Mesodermal cell (in vitro differentiated cells): ENCODE results near the gene CHEK2.
A peak's percentile ranks its signal among the peaks of the same experiment; 100 is the strongest.
"Not testable (repeated sequence)": the region's sequence is repeated elsewhere in the genome, so short reads cannot be mapped to it uniquely, and the experiment has no call there.

Source experiments
- H3K27ac ChIP-seq: 2 replicates; pipeline ENCODE4 v1.7.0; 2013; ENCODE audit warnings: mild to moderate bottlenecking, low read depth, low read length, moderate library complexity; ENCODE audit not compliant: severe bottlenecking
- H3K36me3 ChIP-seq: 2 replicates; pipeline ENCODE4 v1.7.1; 2013; ENCODE audit warnings: mild to moderate bottlenecking, low read length, moderate library complexity; ENCODE audit not compliant: control insufficient read depth, insufficient read depth
- H3K4me1 ChIP-seq: one replicate; pipeline ENCODE4 v1.7.1; 2013; ENCODE audit warnings: mild to moderate bottlenecking, low read length; ENCODE audit not compliant: insufficient read depth, control insufficient read depth, poor library complexity, severe bottlenecking
- H3K4me3 ChIP-seq: 2 replicates; pipeline ENCODE4 v1.7.0; 2013; ENCODE audit warnings: low read length, control low read depth, mild to moderate bottlenecking; ENCODE audit not compliant: insufficient read depth, poor library complexity, severe bottlenecking; ENCODE audit errors: extremely low read depth
- H3K9me3 ChIP-seq: 2 replicates; pipeline ENCODE4 v1.7.1; 2013; ENCODE audit warnings: mild to moderate bottlenecking, low read length, moderate library complexity; ENCODE audit not compliant: control insufficient read depth
- WGBS, 2 experiments: methylation state at CpG; one replicate each; pipeline ENCODE4 v1.1.5; 2013; ENCODE audit warnings: missing lambda C conversion rate in 2 of 2; ENCODE audit not compliant: insufficient coverage in 2 of 2; 5-methylcytosine and 5-hydroxymethylcytosine counted together

CHEK2 gene

GRCh38 chr22:28741200-28741784 lies 328 bp downstream of the CHEK2 start:
- H3K36me3 ChIP-seq, result peaks cover 28% of the 10 kb centered on the region
- H3K27ac ChIP-seq, result no peak overlapping the region
- H3K4me3 ChIP-seq, result peak overlapping the region; percentile 99
- no peaks in the 10 kb centered on the region for H3K9me3 ChIP-seq
- WGBS, 2 experiments, result 16 to 21% methylated on average over 7 to 9 of the region's 18 CpGs
- H3K4me1 ChIP-seq, result no peaks in the 10 kb centered on the region

GRCh38 chr22:28738876-28739275 lies 2.7 kb downstream of the CHEK2 start:
- H3K27ac ChIP-seq, H3K4me1 ChIP-seq, H3K4me3 ChIP-seq, H3K36me3 ChIP-seq, H3K9me3 ChIP-seq: not testable (repeated sequence)
- 96 to 97% methylated on average over 7 of the region's 8 CpGs for WGBS, 2 experiments

GRCh38 chr22:28737701-28738100 lies 3.9 kb downstream of the CHEK2 start:
- H3K27ac ChIP-seq, result no peak overlapping the region
- 83 to 100% methylated on average over 1 to 2 of the region's 3 CpGs for WGBS, 2 experiments
- H3K4me1 ChIP-seq, result no peaks in the 10 kb centered on the region
- peaks cover 16% of the 10 kb centered on the region for H3K36me3 ChIP-seq
- H3K9me3 ChIP-seq, result no peaks in the 10 kb centered on the region
- no peak overlapping the region for H3K4me3 ChIP-seq

- H3K9me3 ChIP-seq, result no peaks in the 10 kb centered on the region
- H3K4me3 ChIP-seq, result no peak overlapping the region
- 55 to 70% methylated on average over 3 to 6 of the region's 7 CpGs for WGBS, 2 experiments
- H3K4me1 ChIP-seq, result no peaks in the 10 kb centered on the region
- H3K36me3 ChIP-seq, result peaks cover 16% of the 10 kb centered on the region
- no peak overlapping the region for H3K27ac ChIP-seq
These were observed 5.1 kb downstream of the CHEK2 start for GRCh38 chr22:28736301-28737155.

- 83 to 94% methylated on average over 1 to 3 of the region's 6 CpGs for WGBS, 2 experiments
- no peak overlapping the region for H3K27ac ChIP-seq
- no peaks in the 10 kb centered on the region for H3K4me1 ChIP-seq
- no peaks in the 10 kb centered on the region for H3K9me3 ChIP-seq
- peaks cover 16% of the 10 kb centered on the region for H3K36me3 ChIP-seq
- H3K4me3 ChIP-seq, result no peak overlapping the region
These were observed 7.2 kb downstream of the CHEK2 start for GRCh38 chr22:28734393-28734792.

- Histone ChIP-seq H3K36me3 (peaks cover 29% of the 10 kb centered on the region), H3K9me3 (no peaks in the 10 kb centered on the region), H3K27ac (no peak overlapping the region), H3K4me3 (no peak overlapping the region), H3K4me1 (no peaks in the 10 kb centered on the region)
- 94 to 100% methylated on average over 2 to 3 of the region's 3 CpGs for WGBS, 2 experiments
These were observed 11.4 kb downstream of the CHEK2 start for GRCh38 chr22:28730179-28730578.

- Histone ChIP-seq H3K4me3 (no peak overlapping the region), H3K4me1 (no peaks in the 10 kb centered on the region), H3K27ac (no peak overlapping the region), H3K9me3 (no peaks in the 10 kb centered on the region), H3K36me3 (peaks cover 30% of the 10 kb centered on the region)
- WGBS, 2 experiments, result 96% methylated on average over 8 of the region's 10 CpGs; no CpG with 5 or more reads in 1 of the 2 experiments
These were observed 12.9 kb downstream of the CHEK2 start for GRCh38 chr22:28728621-28729313.

GRCh38 chr22:28728002-28728401 lies 13.6 kb downstream of the CHEK2 start:
- Histone ChIP-seq H3K4me3 (no peak overlapping the region), H3K27ac (no peak overlapping the region), H3K36me3 (peaks cover 28% of the 10 kb centered on the region), H3K4me1 (no peaks in the 10 kb centered on the region), H3K9me3 (no peaks in the 10 kb centered on the region)
- no CpG with 5 or more reads among the region's 1 CpG for WGBS, 2 experiments

- no peaks in the 10 kb centered on the region for H3K9me3 ChIP-seq
- H3K4me3 ChIP-seq, result no peak overlapping the region
- no peak overlapping the region for H3K27ac ChIP-seq
- peaks cover 18% of the 10 kb centered on the region for H3K36me3 ChIP-seq
- no peaks in the 10 kb centered on the region for H3K4me1 ChIP-seq
- WGBS, 2 experiments, result 83 to 100% methylated on average over 1 to 2 of the region's 3 CpGs
These were observed 23.6 kb downstream of the CHEK2 start for GRCh38 chr22:28718044-28718443.

- 90% methylated on average over 2 of the region's 3 CpGs; no CpG with 5 or more reads in 1 of the 2 experiments for WGBS, 2 experiments
- Histone ChIP-seq H3K4me1 (peaks cover 11% of the 10 kb centered on the region), H3K4me3 (no peak overlapping the region), H3K9me3 (no peaks in the 10 kb centered on the region), H3K36me3 (peaks cover 12% of the 10 kb centered on the region), H3K27ac (no peak overlapping the region)
These were observed 24.9 kb downstream of the CHEK2 start for GRCh38 chr22:28716686-28717085.
